AG04449 (cell line): ENCODE measurements around the gene LCP1.
"Not testable (repeated sequence)": the region's sequence is repeated elsewhere in the genome, so short reads cannot be mapped to it uniquely, and the experiment has no call there.

ENCODE experiments used
- CTCF ChIA-PET: fragments of 350-600 bp; formaldehyde crosslinking; extraction: SDS; loops from one replicate; lab custom pipeline; 2021; ENCODE audit warnings: antibody characterized with exemption; lab: Yijun Ruan, JAX
- POLR2A ChIA-PET: fragments of 400-600, 350-600 bp; formaldehyde crosslinking; extraction: SDS; loops from one replicate; lab custom pipeline; 2020; ENCODE audit warnings: antibody characterized with exemption, inconsistent platforms; lab: Yijun Ruan, JAX
- DNase-seq: peaks from one replicate; pipeline ENCODE4 v3.0.0-alpha.2; 2010; ENCODE audit warnings: low read depth, low spot score
- H3K4me3 ChIP-seq: 2 replicates; pipeline ENCODE4 v1.5.1; 2011; ENCODE audit warnings: low read depth, mild to moderate bottlenecking, control low read depth, low read length
- TF ChIP-seq, protein P1 (sequence below): IDR thresholded peaks from one replicate; pipeline ENCODE4 v1.5.1; 2011; ENCODE audit warnings: mild to moderate bottlenecking, moderate library complexity, low read length, control low read depth, inconsistent platforms; ENCODE audit not compliant: insufficient read depth; ENCODE audit errors: missing control alignments

LCP1 gene

GRCh38 chr13:46166224-46166584, 15.8 kb downstream of the LCP1 start:
- CTCF ChIA-PET = interaction anchor here (1.0 kb wide), 1 partner anchor 13 kb away, joined by 3 read pairs; no protein-coding TSS in a partner anchor

GRCh38 chr13:46165485-46166223, 16.3 kb downstream of the LCP1 start:
- TF ChIP-seq, protein P1, sequence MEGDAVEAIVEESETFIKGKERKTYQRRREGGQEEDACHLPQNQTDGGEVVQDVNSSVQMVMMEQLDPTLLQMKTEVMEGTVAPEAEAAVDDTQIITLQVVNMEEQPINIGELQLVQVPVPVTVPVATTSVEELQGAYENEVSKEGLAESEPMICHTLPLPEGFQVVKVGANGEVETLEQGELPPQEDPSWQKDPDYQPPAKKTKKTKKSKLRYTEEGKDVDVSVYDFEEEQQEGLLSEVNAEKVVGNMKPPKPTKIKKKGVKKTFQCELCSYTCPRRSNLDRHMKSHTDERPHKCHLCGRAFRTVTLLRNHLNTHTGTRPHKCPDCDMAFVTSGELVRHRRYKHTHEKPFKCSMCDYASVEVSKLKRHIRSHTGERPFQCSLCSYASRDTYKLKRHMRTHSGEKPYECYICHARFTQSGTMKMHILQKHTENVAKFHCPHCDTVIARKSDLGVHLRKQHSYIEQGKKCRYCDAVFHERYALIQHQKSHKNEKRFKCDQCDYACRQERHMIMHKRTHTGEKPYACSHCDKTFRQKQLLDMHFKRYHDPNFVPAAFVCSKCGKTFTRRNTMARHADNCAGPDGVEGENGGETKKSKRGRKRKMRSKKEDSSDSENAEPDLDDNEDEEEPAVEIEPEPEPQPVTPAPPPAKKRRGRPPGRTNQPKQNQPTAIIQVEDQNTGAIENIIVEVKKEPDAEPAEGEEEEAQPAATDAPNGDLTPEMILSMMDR = no peak
- no peak overlapping the region for H3K4me3 ChIP-seq
- ChIA-PET CTCF (interaction anchor here (1.0 kb wide), 1 partner anchor 16 kb away, joined by 3 read pairs; no protein-coding TSS in a partner anchor), POLR2A (no interaction called here)
- DNase-seq = no peak

More at GRCh38 chr13:46166224-46166584, 15.8 kb downstream of the LCP1 start:
- POLR2A ChIA-PET = no interaction called here
- DNase-seq = no peak
- TF ChIP-seq, protein P1 = no peak
- no peak overlapping the region for H3K4me3 ChIP-seq

- ChIA-PET POLR2A (no interaction called here), CTCF (interaction anchor here (1.0 kb wide), 1 partner anchor 156 kb away, joined by 6 read pairs; no protein-coding TSS in a partner anchor)
- no peak for DNase-seq
- H3K4me3 ChIP-seq = no peak overlapping the region
- TF ChIP-seq, protein P1 = no peak
Observed at GRCh38 chr13:46164661-46165060, 17.3 kb downstream of the LCP1 start.

GRCh38 chr13:46162741-46163140, 19.2 kb downstream of the LCP1 start:
- CTCF ChIA-PET = interaction anchor here (4.9 kb wide), 1 partner anchor 160 kb away, joined by 44 read pairs; no protein-coding TSS in a partner anchor
- POLR2A ChIA-PET, H3K4me3 ChIP-seq, DNase-seq: not testable (repeated sequence)

DNA sequence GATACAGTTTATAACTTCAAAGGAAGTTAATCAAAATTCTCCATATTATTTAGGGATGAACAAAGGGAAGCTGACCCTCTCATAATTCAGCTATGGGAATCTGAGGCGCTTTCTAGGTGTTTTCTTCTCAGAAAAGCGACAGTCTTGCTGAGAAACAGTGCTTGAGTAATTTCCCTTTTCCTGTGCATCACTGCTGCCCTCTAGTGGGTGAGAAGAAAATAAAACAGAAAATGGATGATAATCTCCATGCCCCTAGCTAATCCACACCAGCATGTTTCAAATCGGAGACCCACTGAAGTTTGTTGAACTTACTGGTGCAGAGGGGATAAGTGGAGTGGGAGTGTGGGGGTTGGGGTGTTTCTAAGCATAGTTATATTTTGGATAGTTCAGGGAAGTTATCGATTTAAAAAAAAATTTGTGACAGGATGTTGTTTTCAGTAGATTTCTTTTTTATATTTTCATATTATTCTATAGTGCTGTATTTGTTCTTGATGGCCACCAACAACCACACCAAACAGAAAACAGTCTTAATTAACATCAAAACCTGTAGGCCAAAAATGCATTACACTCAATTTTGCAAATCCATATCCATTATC, 21.4 kb downstream of the LCP1 start:
- CTCF ChIA-PET = interaction anchor here (0.7 to 5.3 kb wide), 32 partner anchors 11 to 790 kb away, joined by 3 to 55 read pairs (median 4); no protein-coding TSS in a partner anchor
- DNase-seq = no peak
- TF ChIP-seq, protein P1 = peak; percentile 68
- POLR2A ChIA-PET = no interaction called here
- H3K4me3 ChIP-seq = no peak overlapping the region

GRCh38 chr13:46160065-46160464, 21.9 kb downstream of the LCP1 start:
- ChIA-PET POLR2A (no interaction called here), CTCF (interaction anchor here (0.7 to 5.3 kb wide), 35 partner anchors 10 to 789 kb away, joined by 3 to 55 read pairs (median 4); no protein-coding TSS in a partner anchor)
- no peak overlapping the region for H3K4me3 ChIP-seq
- TF ChIP-seq, protein P1 = no peak
- DNase-seq = no peak
